ENCODE results near the gene NRBF2. TPM values are rescaled to one million over a fixed set of nuclear protein-coding genes. Genes with fewer than 3 reads are reported as not detected.
"Not testable (repeated sequence)": the region's sequence is repeated elsewhere in the genome, so short reads cannot be mapped to it uniquely, and the experiment has no call there.

NRBF2 gene
- total and polyA plus RNA-seq, 4 donors: 13.7 to 31.8 (median 22.3) TPM

DNA sequence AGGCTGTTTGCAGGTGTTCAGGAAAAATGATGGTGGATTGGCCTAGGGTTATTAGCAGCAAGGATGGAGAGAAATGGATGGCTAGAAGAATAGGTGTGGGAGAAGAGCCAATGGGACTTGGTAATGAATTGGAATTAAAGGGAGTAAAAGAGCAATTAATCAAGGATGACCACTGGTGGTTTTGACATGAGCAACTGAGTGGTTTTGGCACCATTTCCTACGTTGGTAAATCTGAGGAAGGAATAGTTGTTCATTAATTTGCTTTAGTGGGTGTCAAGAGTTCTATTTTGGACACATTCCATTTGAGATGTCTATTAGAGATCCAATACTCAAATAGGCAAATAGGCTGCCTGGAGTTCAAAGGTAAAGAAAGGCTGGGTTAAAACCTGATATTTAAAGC is 38.2 kb upstream of the NRBF2 start:
- Histone ChIP-seq H3K4me3 (ENCODE audit: low read depth in 1 of 3, low read length in 3 of 3) (no peak overlapping the region), H3K27ac (ENCODE audit: low read depth in 1 of 2, low read length in 2 of 2) (no peak overlapping the region), H3K27me3 (ENCODE audit: control insufficient read depth in 4 of 4, insufficient read depth in 4 of 4, low read length in 3 of 4) (no peaks in the 10 kb centered on the region), H3K9me3 (ENCODE audit: control insufficient read depth in 4 of 4, low read length in 3 of 4) (no peaks in the 10 kb centered on the region), H3K36me3 (ENCODE audit: control insufficient read depth in 4 of 4, insufficient read depth in 3 of 4, low read depth in 1 of 4, low read length in 3 of 4) (no peaks in the 10 kb centered on the region), H3K9ac (ENCODE audit: low read depth in 1 of 2, low read length in 2 of 2) (no peak overlapping the region), H3K4me1 (ENCODE audit: control insufficient read depth in 4 of 4, insufficient read depth in 4 of 4, low read length in 3 of 4) (peaks cover 0 to 5% (median 1%) of the 10 kb centered on the region in 4 donors)
- DNase-seq (ENCODE audit: low spot score): no peak
- WGBS: 35% methylated on average over 1 of the region's 1 CpG
- TF ChIP-seq SP1 (IDR thresholded peaks at IDR 0.05) (no peak), RXRA (IDR thresholded peaks at IDR 0.05) (no peak), RAD21 (IDR thresholded peaks at IDR 0.05) (no peak)

DNA sequence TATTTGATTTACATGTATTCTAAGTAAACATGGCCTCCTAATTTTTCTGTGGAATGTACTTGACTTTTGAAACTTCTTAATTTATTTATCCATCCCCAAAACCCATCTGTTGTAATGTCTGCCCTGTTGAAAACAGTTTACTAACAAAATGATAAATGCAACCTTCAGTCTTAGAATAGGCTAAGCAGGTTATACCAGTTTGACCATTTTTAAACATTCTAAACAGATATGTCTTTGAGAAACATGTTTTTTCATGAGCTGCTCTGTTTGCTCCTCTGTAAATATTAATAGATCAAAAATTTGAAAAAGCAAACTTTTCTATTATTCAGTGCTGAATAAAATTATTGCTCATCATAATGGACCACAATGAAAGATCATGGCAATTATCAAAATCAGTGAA is 33.4 kb upstream of the NRBF2 start:
- Histone ChIP-seq H3K4me3 (ENCODE audit: low read depth in 1 of 3, low read length in 3 of 3) (no peak overlapping the region), H3K4me1 (ENCODE audit: control insufficient read depth in 4 of 4, insufficient read depth in 4 of 4, low read length in 3 of 4) (peaks cover 0 to 5% (median 1%) of the 10 kb centered on the region in 4 donors), H3K9me3 (ENCODE audit: control insufficient read depth in 4 of 4, low read length in 3 of 4) (no peaks in the 10 kb centered on the region), H3K27me3 (ENCODE audit: control insufficient read depth in 4 of 4, insufficient read depth in 4 of 4, low read length in 3 of 4) (no peaks in the 10 kb centered on the region), H3K27ac (ENCODE audit: low read depth in 1 of 2, low read length in 2 of 2) (no peak overlapping the region), H3K36me3 (ENCODE audit: control insufficient read depth in 4 of 4, insufficient read depth in 3 of 4, low read depth in 1 of 4, low read length in 3 of 4) (no peaks in the 10 kb centered on the region), H3K9ac (ENCODE audit: low read depth in 1 of 2, low read length in 2 of 2) (no peak overlapping the region)
- DNase-seq (ENCODE audit: low spot score): no peak
- TF ChIP-seq TAF1 (conservative IDR thresholded peaks at IDR 0.05) (no peak), HNF4G (IDR thresholded peaks at IDR 0.05) (no peak), RAD21 (IDR thresholded peaks at IDR 0.05) (no peak)
- TF ChIP-seq, protein P1, sequence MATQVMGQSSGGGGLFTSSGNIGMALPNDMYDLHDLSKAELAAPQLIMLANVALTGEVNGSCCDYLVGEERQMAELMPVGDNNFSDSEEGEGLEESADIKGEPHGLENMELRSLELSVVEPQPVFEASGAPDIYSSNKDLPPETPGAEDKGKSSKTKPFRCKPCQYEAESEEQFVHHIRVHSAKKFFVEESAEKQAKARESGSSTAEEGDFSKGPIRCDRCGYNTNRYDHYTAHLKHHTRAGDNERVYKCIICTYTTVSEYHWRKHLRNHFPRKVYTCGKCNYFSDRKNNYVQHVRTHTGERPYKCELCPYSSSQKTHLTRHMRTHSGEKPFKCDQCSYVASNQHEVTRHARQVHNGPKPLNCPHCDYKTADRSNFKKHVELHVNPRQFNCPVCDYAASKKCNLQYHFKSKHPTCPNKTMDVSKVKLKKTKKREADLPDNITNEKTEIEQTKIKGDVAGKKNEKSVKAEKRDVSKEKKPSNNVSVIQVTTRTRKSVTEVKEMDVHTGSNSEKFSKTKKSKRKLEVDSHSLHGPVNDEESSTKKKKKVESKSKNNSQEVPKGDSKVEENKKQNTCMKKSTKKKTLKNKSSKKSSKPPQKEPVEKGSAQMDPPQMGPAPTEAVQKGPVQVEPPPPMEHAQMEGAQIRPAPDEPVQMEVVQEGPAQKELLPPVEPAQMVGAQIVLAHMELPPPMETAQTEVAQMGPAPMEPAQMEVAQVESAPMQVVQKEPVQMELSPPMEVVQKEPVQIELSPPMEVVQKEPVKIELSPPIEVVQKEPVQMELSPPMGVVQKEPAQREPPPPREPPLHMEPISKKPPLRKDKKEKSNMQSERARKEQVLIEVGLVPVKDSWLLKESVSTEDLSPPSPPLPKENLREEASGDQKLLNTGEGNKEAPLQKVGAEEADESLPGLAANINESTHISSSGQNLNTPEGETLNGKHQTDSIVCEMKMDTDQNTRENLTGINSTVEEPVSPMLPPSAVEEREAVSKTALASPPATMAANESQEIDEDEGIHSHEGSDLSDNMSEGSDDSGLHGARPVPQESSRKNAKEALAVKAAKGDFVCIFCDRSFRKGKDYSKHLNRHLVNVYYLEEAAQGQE (IDR thresholded peaks at IDR 0.05): no peak

DNA sequence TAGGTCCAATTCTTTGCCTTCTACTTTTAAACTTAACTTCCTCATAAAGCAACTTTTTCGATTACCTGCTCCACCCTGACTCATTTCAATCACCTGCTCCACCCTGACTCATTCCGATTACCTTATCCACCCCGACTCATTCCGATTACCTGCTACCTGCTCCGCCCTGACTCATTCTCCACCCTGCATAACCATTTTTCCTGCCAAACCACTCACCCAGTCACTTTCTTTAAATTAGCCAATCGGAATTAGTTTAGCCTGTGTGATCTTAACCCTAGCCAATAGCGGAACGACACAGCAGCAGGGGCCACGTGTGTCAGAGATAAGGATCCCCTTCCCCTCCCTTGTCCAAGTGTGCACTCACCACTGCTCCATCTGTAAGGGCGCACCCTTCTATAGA is 32.0 kb upstream of the NRBF2 start:
- not testable (repeated sequence) for H3K36me3 ChIP-seq (ENCODE audit: control insufficient read depth in 4 of 4, insufficient read depth in 3 of 4, low read depth in 1 of 4, low read length in 3 of 4); H3K9ac ChIP-seq (ENCODE audit: low read depth in 1 of 2, low read length in 2 of 2); H3K27me3 ChIP-seq (ENCODE audit: control insufficient read depth in 4 of 4, insufficient read depth in 4 of 4, low read length in 3 of 4); H3K27ac ChIP-seq (ENCODE audit: low read depth in 1 of 2, low read length in 2 of 2); DNase-seq (ENCODE audit: low spot score); H3K4me1 ChIP-seq (ENCODE audit: control insufficient read depth in 4 of 4, insufficient read depth in 4 of 4, low read length in 3 of 4); H3K9me3 ChIP-seq (ENCODE audit: control insufficient read depth in 4 of 4, low read length in 3 of 4); H3K4me3 ChIP-seq (ENCODE audit: low read depth in 1 of 3, low read length in 3 of 3)
- 90% methylated on average over 10 of the region's 10 CpGs for WGBS

DNA sequence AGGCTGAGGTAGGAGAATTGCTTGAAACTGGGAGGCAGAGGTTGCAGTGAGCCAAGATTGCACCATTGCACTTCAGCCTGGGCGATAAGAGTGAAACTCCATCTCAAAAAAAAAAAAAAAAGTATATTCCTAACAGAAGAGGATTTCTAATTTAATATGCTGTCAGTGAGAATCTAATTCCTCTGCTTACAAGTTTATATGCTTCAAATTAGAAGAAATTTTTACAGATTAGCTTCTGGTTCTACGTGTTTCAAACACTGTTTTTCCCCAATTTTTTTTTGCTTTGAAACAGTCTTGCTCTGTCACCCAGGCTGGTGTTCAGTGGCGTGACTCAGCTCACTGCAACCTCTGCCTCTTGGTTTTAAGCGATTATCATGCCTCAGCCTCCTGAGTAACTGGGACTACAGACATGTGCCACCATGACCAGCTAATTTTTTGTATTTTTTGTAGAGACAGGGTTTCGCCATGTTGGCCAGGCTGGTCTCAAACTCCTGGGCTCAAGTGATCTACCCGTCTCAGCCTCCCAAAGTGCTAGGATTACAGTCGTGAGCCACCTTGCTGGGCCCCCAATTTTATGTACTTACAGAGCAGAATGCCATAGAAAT is 30.7 kb upstream of the NRBF2 start:
- H3K27ac ChIP-seq (ENCODE audit: low read depth in 1 of 2, low read length in 2 of 2); H3K27me3 ChIP-seq (ENCODE audit: control insufficient read depth in 4 of 4, insufficient read depth in 4 of 4, low read length in 3 of 4); H3K4me3 ChIP-seq (ENCODE audit: low read depth in 1 of 3, low read length in 3 of 3); H3K9me3 ChIP-seq (ENCODE audit: control insufficient read depth in 4 of 4, low read length in 3 of 4); H3K4me1 ChIP-seq (ENCODE audit: control insufficient read depth in 4 of 4, insufficient read depth in 4 of 4, low read length in 3 of 4); DNase-seq (ENCODE audit: low spot score); H3K36me3 ChIP-seq (ENCODE audit: control insufficient read depth in 4 of 4, insufficient read depth in 3 of 4, low read depth in 1 of 4, low read length in 3 of 4); H3K9ac ChIP-seq (ENCODE audit: low read depth in 1 of 2, low read length in 2 of 2): not testable (repeated sequence)
- WGBS: 86% methylated on average over 7 of the region's 7 CpGs

DNA sequence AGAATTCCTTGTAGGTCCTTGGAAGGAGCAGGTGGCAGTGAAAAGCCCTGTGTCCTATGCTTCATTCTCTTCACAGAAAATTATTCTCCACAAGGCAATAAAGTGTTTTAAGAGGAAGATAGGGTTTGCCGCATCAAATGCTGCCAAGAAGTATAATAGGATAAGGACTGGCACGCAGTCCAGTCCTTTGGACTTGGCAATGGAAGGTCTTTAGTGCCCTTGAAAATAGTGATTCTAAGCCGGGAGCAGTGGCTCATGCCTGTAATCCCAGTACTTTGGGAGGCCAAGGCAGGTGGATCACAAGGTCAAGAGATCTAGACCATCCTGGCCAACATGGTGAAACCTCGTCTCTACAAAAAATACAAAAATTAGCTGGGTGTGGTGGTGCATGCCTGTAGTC is 29.9 kb upstream of the NRBF2 start:
- not testable (repeated sequence) for H3K9me3 ChIP-seq (ENCODE audit: control insufficient read depth in 4 of 4, low read length in 3 of 4); DNase-seq (ENCODE audit: low spot score); H3K27ac ChIP-seq (ENCODE audit: low read depth in 1 of 2, low read length in 2 of 2); H3K4me1 ChIP-seq (ENCODE audit: control insufficient read depth in 4 of 4, insufficient read depth in 4 of 4, low read length in 3 of 4); H3K36me3 ChIP-seq (ENCODE audit: control insufficient read depth in 4 of 4, insufficient read depth in 3 of 4, low read depth in 1 of 4, low read length in 3 of 4); H3K4me3 ChIP-seq (ENCODE audit: low read depth in 1 of 3, low read length in 3 of 3); H3K9ac ChIP-seq (ENCODE audit: low read depth in 1 of 2, low read length in 2 of 2); H3K27me3 ChIP-seq (ENCODE audit: control insufficient read depth in 4 of 4, insufficient read depth in 4 of 4, low read length in 3 of 4)
- 69% methylated on average over 4 of the region's 4 CpGs for WGBS

Data from liver (tissue), 9 donors.